Measurements from ENCODE around the gene MED15. TPM values are rescaled to one million over a fixed set of nuclear protein-coding genes. Genes with fewer than 3 reads are reported as not detected.

The MED15 gene
- polyA plus RNA-seq, 2 of the 4 experiments (the other 2 are of a cell fraction) = 10.7 to 29.7 TPM

- ChIA-PET POLR2A (no interaction called here), CTCF (interaction anchor here (1.0 to 2.2 kb wide), 3 partner anchors 11 to 279 kb away, joined by 3 to 9 read pairs (median 4); no protein-coding TSS in a partner anchor)
- no peak for FAIRE-seq
- no peak for DNase-seq (ENCODE audit: low read depth in 1 of 2, low spot score in 1 of 2)
- Histone ChIP-seq H3K4me3 (no peak overlapping the region), H3K4me2 (no peak overlapping the region), H3K4me1 (no peaks in the 10 kb centered on the region), H3K9me3 (no peaks in the 10 kb centered on the region), H3K27ac (no peak overlapping the region)
- WGBS (ENCODE audit: missing lambda C conversion rate) = 30% methylated on average over 3 of the region's 3 CpGs
- no peak for ATAC-seq
- no peak for TF ChIP-seq ZSCAN20 (CRISPR knock-in tag; IDR thresholded peaks at IDR 0.05)
- TF ChIP-seq HES2 (IDR thresholded peaks at IDR 0.05) = no peak
- no peak for TF ChIP-seq HEYL (CRISPR knock-in tag; IDR thresholded peaks at IDR 0.05)
- TF ChIP-seq RARB (CRISPR knock-in tag; IDR thresholded peaks at IDR 0.05) = no peak
- TF ChIP-seq SREBF2 (IDR thresholded peaks at IDR 0.05) = no peak
- no peak for TF ChIP-seq MAFK (IDR thresholded peaks at IDR 0.05; ENCODE audit: partially characterized antibody)
- no peak for TF ChIP-seq E2F6 (IDR thresholded peaks at IDR 0.05; ENCODE audit: borderline replicate concordance, low read depth)
- TF ChIP-seq FOXS1 (CRISPR knock-in tag; IDR thresholded peaks at IDR 0.05) = no peak
Observed at GRCh38 chr22:20595461-20595860, 88.1 kb downstream of the MED15 start.

GRCh38 chr22:20599117-20599516, 91.7 kb downstream of the MED15 start:
- ChIA-PET POLR2A (no interaction called here), CTCF (interaction anchor here (1.0 kb wide), 1 partner anchor 8 kb away, joined by 3 read pairs; no protein-coding TSS in a partner anchor)
- no peak overlapping the region for H3K27ac ChIP-seq
- no peak overlapping the region for H3K4me2 ChIP-seq
- H3K4me1 ChIP-seq = no peaks in the 10 kb centered on the region
- TF ChIP-seq FOXS1 (CRISPR knock-in tag; IDR thresholded peaks at IDR 0.05) = no peak
- no peak for TF ChIP-seq SMC3 (IDR thresholded peaks at IDR 0.05)
- H3K9me3 ChIP-seq = no peaks in the 10 kb centered on the region
- 60% methylated on average over 4 of the region's 5 CpGs for WGBS (ENCODE audit: missing lambda C conversion rate)
- FAIRE-seq (no peak), ATAC-seq (no peak), DNase-seq (ENCODE audit: low read depth in 1 of 2, low spot score in 1 of 2) (no peak)
- H3K4me3 ChIP-seq = no peak overlapping the region

GRCh38 chr22:20600137-20600673, 92.8 kb downstream of the MED15 start:
- POLR2A ChIA-PET = no interaction called here
- Histone ChIP-seq H3K27ac (no peak overlapping the region), H3K4me1 (no peaks in the 10 kb centered on the region), H3K4me2 (no peak overlapping the region), H3K4me3 (no peak overlapping the region), H3K9me3 (no peaks in the 10 kb centered on the region)
- FAIRE-seq (no peak), DNase-seq (ENCODE audit: low read depth in 1 of 2, low spot score in 1 of 2) (no peak), ATAC-seq (no peak)
- TF ChIP-seq RAD21 (conservative IDR thresholded peaks at IDR 0.05 in 1 of 2, IDR thresholded peaks at IDR 0.05 in 1 of 2) (no peak), FOSL2 (IDR thresholded peaks at IDR 0.05) (no peak), FOSL2 (CRISPR knock-in tag; IDR thresholded peaks at IDR 0.05) (no peak), EHF (CRISPR knock-in tag; IDR thresholded peaks at IDR 0.05) (no peak), BCL3 (IDR thresholded peaks at IDR 0.05) (no peak), ATOH8 (CRISPR knock-in tag; IDR thresholded peaks at IDR 0.05; ENCODE audit: low read depth) (no peak), PBX3 (IDR thresholded peaks at IDR 0.05) (no peak), BHLHE40 (IDR thresholded peaks at IDR 0.05; ENCODE audit: low read depth, low read length) (no peak), NR3C1 (IDR thresholded peaks at IDR 0.05) (no peak), RARB (CRISPR knock-in tag; IDR thresholded peaks at IDR 0.05) (no peak), SREBF2 (IDR thresholded peaks at IDR 0.05) (no peak), MYC (IDR thresholded peaks at IDR 0.05; ENCODE audit: borderline replicate concordance, low read length) (no peak), TP53 (CRISPR knock-in tag; IDR thresholded peaks at IDR 0.05) (no peak), EHMT2 (IDR thresholded peaks at IDR 0.05; ENCODE audit: low read depth) (no peak), ZFP36 (IDR thresholded peaks at IDR 0.05; ENCODE audit: borderline replicate concordance, partially characterized antibody) (no peak)
- WGBS (ENCODE audit: missing lambda C conversion rate) = 85% methylated on average over 8 of the region's 8 CpGs
- CTCF ChIA-PET = no interaction called here

Data from A549 (cell line).